ENCODE measurements around the gene NPRL2.
"Not testable (repeated sequence)": the region's sequence is repeated elsewhere in the genome, so short reads cannot be mapped to it uniquely, and the experiment has no call there.

NPRL2 gene

GRCh38 chr3:50326182-50326541 is 24.4 kb downstream of the NPRL2 start:
- DNase-seq: no peak

- DNase-seq: no peak
Observed at GRCh38 chr3:50325497-50326181, 24.9 kb downstream of the NPRL2 start.

- DNase-seq: no peak
Observed at GRCh38 chr3:50325113-50325480, 25.5 kb downstream of the NPRL2 start.

- DNase-seq: peak; percentile 53
Observed at GRCh38 chr3:50324351-50325112, 26.0 kb downstream of the NPRL2 start.

- no peak for DNase-seq
Observed at GRCh38 chr3:50323614-50324199, 26.9 kb downstream of the NPRL2 start.

GRCh38 chr3:50323092-50323600 is 27.4 kb downstream of the NPRL2 start:
- no peak for DNase-seq

- no peak for DNase-seq
Observed at GRCh38 chr3:50322386-50323091, 28.0 kb downstream of the NPRL2 start, which contains the start of gene HYAL2. Gene HYAL2 (minus strand): TSS chr3:50322745. CDS start chr3:50320489, 2,256 bp downstream.

GRCh38 chr3:50322115-50322385 is 28.5 kb downstream of the NPRL2 start:
- no peak for DNase-seq

GRCh38 chr3:50321336-50322114 is 29.1 kb downstream of the NPRL2 start:
- peak; percentile 76 for DNase-seq

- peak; percentile 48 for DNase-seq
Observed at GRCh38 chr3:50320853-50321335, 29.7 kb downstream of the NPRL2 start.

GRCh38 chr3:50319894-50320625 is 30.5 kb downstream of the NPRL2 start:
- DNase-seq: no peak

- DNase-seq: no peak
Observed at GRCh38 chr3:50319181-50319893, 31.2 kb downstream of the NPRL2 start.

- no peak for DNase-seq
Observed at GRCh38 chr3:50318615-50319014, 32.0 kb downstream of the NPRL2 start.

- no peak for DNase-seq
Observed at GRCh38 chr3:50318163-50318562, 32.4 kb downstream of the NPRL2 start.

GRCh38 chr3:50317300-50317699 is 33.3 kb downstream of the NPRL2 start:
- no peak for DNase-seq

GRCh38 chr3:50316657-50317242 is 33.8 kb downstream of the NPRL2 start:
- peak; percentile 86 for DNase-seq

GRCh38 chr3:50314816-50315215 is 35.8 kb downstream of the NPRL2 start:
- no peak for DNase-seq

- DNase-seq: no peak
Observed at GRCh38 chr3:50314342-50314741, 36.2 kb downstream of the NPRL2 start.

GRCh38 chr3:50312041-50312440 is 38.5 kb downstream of the NPRL2 start:
- DNase-seq: not testable (repeated sequence)

- DNase-seq: no peak
Observed at GRCh38 chr3:50304601-50305000, 46.0 kb downstream of the NPRL2 start.

Measured in CD4-positive, alpha-beta T cell treated with Interleukin-4 for 4 hours (primary cell).